ENCODE results near the gene SYCE3. TPM values are rescaled to one million over a fixed set of nuclear protein-coding genes. Genes with fewer than 3 reads are reported as not detected.
A peak's percentile ranks its signal among the peaks of the same experiment; 100 is the strongest.

Gene SYCE3
- total and polyA plus RNA-seq, 3 experiments from 2014 or later: not detected

DNA sequence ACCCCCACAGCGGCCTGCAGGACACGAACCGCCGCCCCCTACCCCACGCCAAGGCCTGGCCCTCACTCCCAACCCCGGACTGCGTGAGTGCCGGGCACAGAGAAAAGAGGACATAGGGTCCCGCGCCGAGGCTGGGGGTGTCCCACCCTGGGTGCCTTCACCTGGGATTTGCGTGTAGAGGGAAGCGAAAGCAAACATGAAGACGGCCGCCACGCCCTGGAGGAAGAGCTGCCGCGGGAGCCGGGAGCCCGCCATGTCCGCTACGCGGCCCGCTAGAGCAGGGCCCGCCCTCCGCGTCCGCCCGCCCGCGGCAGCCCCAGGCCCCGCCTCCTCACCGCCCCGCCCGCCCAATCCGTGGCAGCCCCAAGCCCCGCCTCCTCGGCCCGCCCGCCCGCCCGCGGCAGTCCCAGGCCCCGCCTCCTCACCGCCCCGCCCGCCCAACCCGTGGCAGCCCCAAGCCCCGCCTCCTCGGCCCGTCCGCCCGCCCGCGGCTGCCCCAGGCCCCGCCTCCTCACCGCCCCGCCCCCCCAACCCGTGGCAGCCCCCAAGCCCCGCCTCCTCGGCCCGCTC lies 55.2 kb downstream of the SYCE3 start, which contains the start of gene LMF2:
Gene LMF2, minus strand, starts transcription at position 282 of the 570 bp plus-strand sequence. Its CDS starts 27 bp downstream, at position 255.
- Mint-ChIP-seq H3K36me3 (peaks cover 0 to 33% (median 2%) of the 10 kb centered on the region in 3 donors), H3K4me1 (peaks cover 17 to 32% (median 19%) of the 10 kb centered on the region in 3 donors), H3K27me3 (peaks cover 0 to 1% of the 10 kb centered on the region in 2 donors), H3K4me3 (peak within 1 kb of the TSS; percentile 92 to 99 (median 94)), H3K9me3 (no peaks in the 10 kb centered on the region), H3K27ac (peak within 1 kb of the TSS; percentile 93 to 100 (median 98))
- no peaks in the 10 kb centered on the region for H3K9me3 ChIP-seq (ENCODE audit: low read length)
- H3K4me3 ChIP-seq (ENCODE audit: low read length): peak within 1 kb of the TSS; percentile 80
- peak within 1 kb of the TSS; percentile 88 for H3K27ac ChIP-seq (ENCODE audit: low read depth, low read length)
- no peaks in the 10 kb centered on the region for H3K27me3 ChIP-seq (ENCODE audit: insufficient read depth, low read length, poor library complexity, severe bottlenecking)
- peak; percentile 87 to 96 (median 92) for DNase-seq
- CTCF ChIA-PET: interaction anchor here (0.6 to 8.7 kb wide), 10 partner anchors 9 to 265 kb away, joined by 3 to 91 read pairs (median 7); partner anchors contain the start of genes SCO2 and SYCE3
- H3K4me1 ChIP-seq (ENCODE audit: insufficient read depth, low read length): peaks cover 23% of the 10 kb centered on the region
- peaks cover 11% of the 10 kb centered on the region for H3K36me3 ChIP-seq (ENCODE audit: insufficient read depth, low read length)
- POLR2A ChIA-PET: interaction anchor here (0.6 to 3.3 kb wide), 17 partner anchors 10 to 316 kb away, joined by 3 to 93 read pairs (median 6); partner anchors contain the start of genes CHKB, HDAC10, KLHDC7B and SCO2

DNA sequence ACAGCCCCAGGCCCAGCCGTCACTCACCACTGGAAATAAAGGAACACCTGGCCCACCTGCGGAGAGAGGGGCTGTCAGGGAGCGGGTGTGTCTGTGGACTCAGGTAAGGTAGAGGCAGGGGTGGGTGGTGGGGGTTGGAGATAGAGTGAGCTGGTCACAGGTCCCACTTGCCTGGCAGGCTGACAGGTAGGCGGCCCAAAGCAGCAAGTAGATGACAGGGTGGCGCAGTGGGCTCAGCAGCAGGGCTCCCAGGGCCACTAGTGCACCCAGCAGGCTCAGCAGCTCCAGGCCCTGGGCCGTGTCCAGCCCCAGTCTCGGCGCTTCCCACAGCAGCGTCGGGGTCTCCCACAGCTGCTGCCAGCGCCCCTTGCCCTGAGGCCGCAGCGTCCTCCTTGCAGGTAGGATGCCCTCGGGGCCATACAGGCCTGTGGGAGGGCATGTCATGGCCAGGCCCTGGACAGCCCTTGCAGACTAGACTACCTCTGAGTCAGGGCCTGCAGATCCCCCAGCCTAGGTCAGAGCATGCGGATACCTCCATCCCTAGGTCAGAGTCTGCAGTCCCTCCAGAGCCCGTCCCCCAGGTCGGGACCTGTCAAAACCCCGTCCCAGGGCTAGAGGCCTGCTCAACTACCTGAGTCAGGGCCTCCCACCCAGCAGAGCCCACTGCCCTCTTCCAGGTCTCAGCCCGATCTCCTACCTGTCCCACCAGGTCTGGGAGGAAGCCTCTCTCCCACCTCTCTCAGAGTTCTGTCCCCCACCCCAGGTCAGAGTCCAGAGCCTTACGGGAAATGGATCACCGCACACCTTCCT lies 55.9 kb downstream of the SYCE3 start:
- Histone ChIP-seq H3K27ac (ENCODE audit: low read depth, low read length) (peak overlapping the region; percentile 83), H3K9me3 (ENCODE audit: low read length) (no peaks in the 10 kb centered on the region), H3K4me1 (ENCODE audit: insufficient read depth, low read length) (peaks cover 23% of the 10 kb centered on the region), H3K27me3 (ENCODE audit: insufficient read depth, low read length, poor library complexity, severe bottlenecking) (no peaks in the 10 kb centered on the region), H3K4me3 (ENCODE audit: low read length) (peak overlapping the region; percentile 80), H3K36me3 (ENCODE audit: insufficient read depth, low read length) (peaks cover 11% of the 10 kb centered on the region)
- peak overlapping the region; percentile 89 to 99 (median 92) for H3K4me3 Mint-ChIP-seq
- H3K4me1 Mint-ChIP-seq: peaks cover 12 to 28% (median 19%) of the 10 kb centered on the region in 3 donors
- H3K27me3 Mint-ChIP-seq: no peaks in the 10 kb centered on the region
- H3K27ac Mint-ChIP-seq: peak overlapping the region; percentile 83 to 99 (median 92)
- POLR2A ChIA-PET: interaction anchor here (1.7 to 3.3 kb wide), 4 partner anchors 9 to 263 kb away, joined by 5 to 93 read pairs (median 8); partner anchors contain the start of genes SCO2 and SYCE3
- H3K9me3 Mint-ChIP-seq: no peaks in the 10 kb centered on the region
- no peak for DNase-seq
- H3K36me3 Mint-ChIP-seq: peaks cover 0 to 31% (median 0%) of the 10 kb centered on the region in 3 donors
- CTCF ChIA-PET: interaction anchor here (0.9 to 8.7 kb wide), 3 partner anchors 18 to 114 kb away, joined by 4 to 91 read pairs (median 20); partner anchors contain the start of gene SCO2

DNA sequence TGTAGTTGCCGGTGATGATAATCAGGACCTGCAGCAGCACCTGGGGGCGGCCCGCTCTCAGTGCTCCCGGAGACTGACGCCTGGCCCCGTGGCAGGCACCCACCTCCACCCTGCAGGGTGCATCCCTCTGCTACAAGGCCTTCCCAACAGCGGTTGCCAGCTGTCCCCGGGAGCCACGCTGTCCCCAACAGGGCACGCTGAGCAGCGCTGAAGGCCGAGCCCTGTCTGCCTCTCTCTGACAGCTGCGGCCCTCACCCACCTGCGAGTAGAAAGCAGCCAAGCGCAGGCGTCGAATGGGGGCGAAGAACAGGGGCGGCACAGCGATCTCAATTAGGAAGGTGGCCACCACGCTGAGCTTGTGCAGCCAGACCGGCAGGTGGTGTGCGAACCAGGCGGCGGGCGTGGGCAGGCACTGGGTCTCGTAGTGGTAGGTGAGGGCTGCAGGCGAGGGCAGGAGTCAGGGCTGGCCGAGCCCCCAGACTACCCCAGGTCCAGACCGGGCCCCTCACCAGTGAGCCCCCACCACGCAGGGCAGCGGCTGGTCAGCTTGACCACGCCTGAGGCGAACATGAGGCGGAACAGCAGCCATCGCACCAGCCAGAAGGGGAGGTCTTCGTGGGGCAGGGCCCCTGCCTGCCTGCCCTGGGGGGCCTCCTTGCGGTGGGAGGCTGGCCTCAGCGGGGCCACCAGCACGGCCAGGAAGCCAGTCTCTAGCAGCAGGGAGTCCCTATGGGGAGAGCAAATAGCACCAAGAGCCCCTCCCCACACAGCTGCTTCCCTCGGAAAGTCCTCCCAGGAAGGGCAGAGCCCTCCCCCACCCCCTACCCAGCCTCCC lies 56.7 kb downstream of the SYCE3 start:
- Mint-ChIP-seq H3K9me3 (no peaks in the 10 kb centered on the region), H3K4me3 (peak overlapping the region; percentile 56 to 94 (median 92)), H3K27me3 (no peaks in the 10 kb centered on the region), H3K27ac (no peak overlapping the region), H3K36me3 (peaks cover 0 to 31% (median 0%) of the 10 kb centered on the region in 3 donors), H3K4me1 (peaks cover 12 to 28% (median 19%) of the 10 kb centered on the region in 3 donors)
- H3K27ac ChIP-seq (ENCODE audit: low read depth, low read length): no peak overlapping the region
- CTCF ChIA-PET: interaction anchor here (0.9 to 8.7 kb wide), 3 partner anchors 19 to 115 kb away, joined by 4 to 91 read pairs (median 4); partner anchors contain the start of gene SCO2
- DNase-seq: no peak
- H3K27me3 ChIP-seq (ENCODE audit: insufficient read depth, low read length, poor library complexity, severe bottlenecking): no peaks in the 10 kb centered on the region
- H3K4me1 ChIP-seq (ENCODE audit: insufficient read depth, low read length): peaks cover 23% of the 10 kb centered on the region
- POLR2A ChIA-PET: interaction anchor here (1.0 to 1.7 kb wide), 2 partner anchors 8 to 115 kb away, joined by 3 to 5 read pairs; no protein-coding TSS in a partner anchor
- H3K9me3 ChIP-seq (ENCODE audit: low read length): no peaks in the 10 kb centered on the region
- H3K36me3 ChIP-seq (ENCODE audit: insufficient read depth, low read length): peaks cover 11% of the 10 kb centered on the region
- no peak overlapping the region for H3K4me3 ChIP-seq (ENCODE audit: low read length)

DNA sequence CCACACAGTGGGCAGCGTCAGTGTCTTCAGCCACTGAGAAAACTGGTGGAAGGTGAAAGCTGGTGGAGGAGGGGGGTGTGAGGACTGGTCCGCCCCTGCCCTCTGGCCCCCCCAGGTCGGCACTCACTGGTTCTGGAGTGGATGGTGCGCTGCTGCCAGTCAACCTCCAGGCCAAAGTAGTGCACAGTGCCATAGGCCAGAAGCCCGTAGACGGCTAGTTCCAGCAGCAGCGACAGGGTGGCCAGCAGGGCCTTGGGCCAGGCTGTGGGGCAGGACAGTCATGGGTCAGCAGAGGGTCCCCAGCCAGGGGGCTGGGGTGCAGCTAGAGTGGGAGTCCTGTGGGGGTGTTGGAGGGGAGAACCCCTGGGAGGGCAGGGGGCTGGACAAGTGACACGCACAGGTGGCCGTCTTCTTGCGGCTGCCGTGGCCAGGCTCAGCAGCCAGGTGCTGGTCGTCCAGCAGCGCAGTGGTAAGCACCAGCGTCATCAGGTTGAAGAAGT lies 57.4 kb downstream of the SYCE3 start:
- H3K36me3 Mint-ChIP-seq: peaks cover 0 to 31% (median 0%) of the 10 kb centered on the region in 3 donors
- H3K9me3 ChIP-seq (ENCODE audit: low read length): no peaks in the 10 kb centered on the region
- H3K27ac ChIP-seq (ENCODE audit: low read depth, low read length): no peak overlapping the region
- no peak overlapping the region for H3K27ac Mint-ChIP-seq
- peaks cover 23% of the 10 kb centered on the region for H3K4me1 ChIP-seq (ENCODE audit: insufficient read depth, low read length)
- POLR2A ChIA-PET: interaction anchor here (1.0 kb wide), 1 partner anchor 116 kb away, joined by 3 read pairs; no protein-coding TSS in a partner anchor
- no peaks in the 10 kb centered on the region for H3K27me3 ChIP-seq (ENCODE audit: insufficient read depth, low read length, poor library complexity, severe bottlenecking)
- H3K27me3 Mint-ChIP-seq: no peaks in the 10 kb centered on the region
- DNase-seq: no peak
- peaks cover 12 to 28% (median 19%) of the 10 kb centered on the region in 3 donors for H3K4me1 Mint-ChIP-seq
- no peak overlapping the region for H3K4me3 ChIP-seq (ENCODE audit: low read length)
- H3K9me3 Mint-ChIP-seq: no peaks in the 10 kb centered on the region
- peak overlapping the region in 4 of 7 donors; percentile 11 to 78 (median 43) for H3K4me3 Mint-ChIP-seq
- peaks cover 11% of the 10 kb centered on the region for H3K36me3 ChIP-seq (ENCODE audit: insufficient read depth, low read length)
- CTCF ChIA-PET: interaction anchor here (1.7 to 8.7 kb wide), 2 partner anchors 20 to 34 kb away, joined by 4 to 91 read pairs; partner anchors contain the start of gene SCO2

- Mint-ChIP-seq H3K4me1 (peaks cover 11 to 27% (median 18%) of the 10 kb centered on the region in 3 donors), H3K27me3 (no peaks in the 10 kb centered on the region), H3K9me3 (no peaks in the 10 kb centered on the region), H3K4me3 (no peak overlapping the region), H3K27ac (no peak overlapping the region), H3K36me3 (peaks cover 0 to 30% (median 0%) of the 10 kb centered on the region in 3 donors)
- Histone ChIP-seq H3K4me1 (ENCODE audit: insufficient read depth, low read length) (peaks cover 23% of the 10 kb centered on the region), H3K27me3 (ENCODE audit: insufficient read depth, low read length, poor library complexity, severe bottlenecking) (no peaks in the 10 kb centered on the region), H3K9me3 (ENCODE audit: low read length) (no peaks in the 10 kb centered on the region), H3K36me3 (ENCODE audit: insufficient read depth, low read length) (peaks cover 11% of the 10 kb centered on the region), H3K4me3 (ENCODE audit: low read length) (no peak overlapping the region), H3K27ac (ENCODE audit: low read depth, low read length) (no peak overlapping the region)
- ChIA-PET CTCF (interaction anchor here (1.7 to 8.7 kb wide), 2 partner anchors 20 to 34 kb away, joined by 4 to 91 read pairs; partner anchors contain the start of gene SCO2), POLR2A (interaction anchor here (0.5 to 1.0 kb wide), 2 partner anchors 35 to 116 kb away, joined by 3 to 7 read pairs; no protein-coding TSS in a partner anchor)
- no peak for DNase-seq
Measured at GRCh38 chr22:50504369-50505211, 58.1 kb downstream of the SYCE3 start.

GRCh38 chr22:50503475-50504145 lies 59.1 kb downstream of the SYCE3 start:
- peaks cover 1 to 17% (median 8%) of the 10 kb centered on the region in 3 donors for H3K4me1 Mint-ChIP-seq
- H3K9me3 Mint-ChIP-seq: no peaks in the 10 kb centered on the region
- Histone ChIP-seq H3K27me3 (ENCODE audit: insufficient read depth, low read length, poor library complexity, severe bottlenecking) (no peaks in the 10 kb centered on the region), H3K27ac (ENCODE audit: low read depth, low read length) (no peak overlapping the region), H3K4me1 (ENCODE audit: insufficient read depth, low read length) (peaks cover 14% of the 10 kb centered on the region), H3K9me3 (ENCODE audit: low read length) (no peaks in the 10 kb centered on the region), H3K4me3 (ENCODE audit: low read length) (no peak overlapping the region), H3K36me3 (ENCODE audit: insufficient read depth, low read length) (peaks cover 11% of the 10 kb centered on the region)
- CTCF ChIA-PET: interaction anchor here (0.9 to 1.1 kb wide), 2 partner anchors 22 to 117 kb away, joined by 4 to 5 read pairs; partner anchors contain the start of gene SCO2
- no peaks in the 10 kb centered on the region for H3K27me3 Mint-ChIP-seq
- no peak overlapping the region for H3K27ac Mint-ChIP-seq
- DNase-seq: no peak
- H3K4me3 Mint-ChIP-seq: no peak overlapping the region
- H3K36me3 Mint-ChIP-seq: peaks cover 0 to 27% (median 0%) of the 10 kb centered on the region in 3 donors
- POLR2A ChIA-PET: no interaction called here
